Hepatocyte (in vitro differentiated cells): ENCODE results near the gene PMF1. TPM values are rescaled to one million over a fixed set of nuclear protein-coding genes. Genes with fewer than 3 reads are reported as not detected.
A peak's percentile ranks its signal among the peaks of the same experiment; 100 is the strongest.

ENCODE experiments used
- DNase-seq: peaks from one replicate; pipeline ENCODE4 v3.0.0-alpha.2; 2016; ENCODE audit warnings: low spot score
- H2AFZ ChIP-seq: fragments of 200-600 bp; sonication (generic); 2 replicates; pipeline ENCODE4 v1.6.0; 2016; ENCODE audit warnings: antibody characterized with exemption, mild to moderate bottlenecking
- H3K27ac ChIP-seq: fragments of 200-600 bp; sonication (generic); 2 replicates; pipeline ENCODE4 v1.5.1; 2016; ENCODE audit warnings: mild to moderate bottlenecking
- H3K27me3 ChIP-seq: fragments of 200-600 bp; sonication (generic); 2 replicates; pipeline ENCODE4 v1.6.1; 2016
- H3K36me3 ChIP-seq: fragments of 200-600 bp; sonication (generic); replicated peaks from 2 replicates; pipeline ENCODE4 v1.5.1; 2016; ENCODE audit warnings: low read depth; ENCODE audit not compliant: insufficient read depth
- H3K4me1 ChIP-seq: fragments of 200-600 bp; sonication (generic); 2 replicates; pipeline ENCODE4 v1.5.1; 2016; ENCODE audit warnings: mild to moderate bottlenecking, moderate library complexity; ENCODE audit not compliant: insufficient read depth
- H3K4me2 ChIP-seq: fragments of 200-600 bp; sonication (generic); 2 replicates; pipeline ENCODE4 v1.6.0; 2016
- H3K4me3 ChIP-seq: fragments of 200-600 bp; sonication (generic); 2 replicates; pipeline ENCODE4 v1.5.1; 2016; ENCODE audit warnings: mild to moderate bottlenecking
- H3K79me2 ChIP-seq: fragments of 200-600 bp; sonication (generic); 2 replicates; pipeline ENCODE4 v1.6.0; 2017; ENCODE audit warnings: mild to moderate bottlenecking
- H3K9me2 ChIP-seq: fragments of 200-600 bp; sonication (generic); replicated peaks from 2 replicates; pipeline ENCODE4 v1.6.0; 2017; ENCODE audit warnings: mild to moderate bottlenecking; ENCODE audit not compliant: insufficient read depth
- H3K9me3 ChIP-seq: fragments of 200-600 bp; sonication (generic); 2 replicates; pipeline ENCODE4 v1.5.1; 2016; ENCODE audit warnings: low read depth, mild to moderate bottlenecking
- H4K20me1 ChIP-seq: fragments of 200-600 bp; sonication (generic); 2 replicates; pipeline ENCODE4 v1.6.0; 2016; ENCODE audit warnings: mild to moderate bottlenecking; ENCODE audit not compliant: insufficient read depth, poor library complexity, severe bottlenecking
- EZH2 ChIP-seq: fragments of 200-600 bp; sonication (generic); IDR thresholded peaks from 2 replicates; pipeline ENCODE4 v1.6.1; 2016; ENCODE audit warnings: antibody characterized with exemption, mild to moderate bottlenecking, borderline replicate concordance
- EZH2phosphoT487 ChIP-seq: fragments of 200-600 bp; sonication (generic); IDR thresholded peaks from one replicate; pipeline ENCODE4 v1.6.1; 2018; ENCODE audit warnings: antibody characterized with exemption, mild to moderate bottlenecking, low read depth, moderate library complexity; ENCODE audit not compliant: unreplicated experiment, severe bottlenecking
- WGBS: methylation state at CpG from one replicate; pipeline ENCODE4 v1.1.6; 2016; ENCODE audit warnings: low lambda C conversion rate; ENCODE audit errors: missing lambda C conversion rate; 5-methylcytosine and 5-hydroxymethylcytosine counted together
- polyA plus RNA-seq: library from polyadenylated mRNA; unstranded; fragments of >200 nt; fragmentation: Nextera tagmentation; extraction: Ambion mirVana; gene quantifications from 2 replicates; pipeline ENCODE4 v1.2.1, GENCODE V29; 2016
- total RNA-seq: library from RNA; depleted of rRNA; stranded (reverse); fragments of >200 nt; gene quantifications from 2 replicates; pipeline ENCODE4 v1.2.3, GENCODE V29; 2014
- TF ChIP-seq, protein P1 (sequence below): fragments of 200-600 bp; sonication (generic); IDR thresholded peaks from 2 replicates; pipeline ENCODE4 v1.5.1; 2016; ENCODE audit warnings: antibody characterized with exemption, mild to moderate bottlenecking; ENCODE audit not compliant: poor library complexity

PMF1 gene
- total and polyA plus RNA-seq, 2 experiments from 2014 or later = 60.7 to 77.1 TPM

DNA sequence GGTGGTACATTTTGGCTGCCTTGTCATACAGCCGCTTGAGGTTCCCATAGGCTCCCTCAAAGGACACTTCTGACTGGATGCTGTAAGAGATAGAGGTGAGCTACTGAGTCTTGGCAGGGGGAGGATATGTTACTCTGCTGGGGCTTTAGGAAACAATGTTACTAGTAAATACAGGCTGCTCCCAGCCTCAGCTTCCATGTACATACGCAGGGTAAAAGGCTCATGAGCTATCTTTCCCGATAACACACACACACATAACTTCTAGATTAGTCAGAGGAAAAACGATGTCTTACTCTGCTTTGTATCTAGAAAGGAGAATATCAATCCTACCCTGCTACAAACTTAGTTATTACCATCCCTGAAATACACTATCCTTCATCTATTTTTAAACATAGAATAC is 55.5 kb downstream of the PMF1 start:
- Histone ChIP-seq H3K27me3 (no peaks in the 10 kb centered on the region), H3K27ac (no peak overlapping the region), H3K4me3 (no peak overlapping the region), H3K9me3 (no peaks in the 10 kb centered on the region), H3K79me2 (no peaks in the 10 kb centered on the region), H4K20me1 (no peaks in the 10 kb centered on the region), H3K4me2 (no peak overlapping the region), H3K4me1 (no peaks in the 10 kb centered on the region), H3K36me3 (no peaks in the 10 kb centered on the region), H3K9me2 (no peaks in the 10 kb centered on the region), H2AFZ (no peak overlapping the region)
- TF ChIP-seq EZH2phosphoT487 (no peak), EZH2 (no peak)
- TF ChIP-seq, protein P1, sequence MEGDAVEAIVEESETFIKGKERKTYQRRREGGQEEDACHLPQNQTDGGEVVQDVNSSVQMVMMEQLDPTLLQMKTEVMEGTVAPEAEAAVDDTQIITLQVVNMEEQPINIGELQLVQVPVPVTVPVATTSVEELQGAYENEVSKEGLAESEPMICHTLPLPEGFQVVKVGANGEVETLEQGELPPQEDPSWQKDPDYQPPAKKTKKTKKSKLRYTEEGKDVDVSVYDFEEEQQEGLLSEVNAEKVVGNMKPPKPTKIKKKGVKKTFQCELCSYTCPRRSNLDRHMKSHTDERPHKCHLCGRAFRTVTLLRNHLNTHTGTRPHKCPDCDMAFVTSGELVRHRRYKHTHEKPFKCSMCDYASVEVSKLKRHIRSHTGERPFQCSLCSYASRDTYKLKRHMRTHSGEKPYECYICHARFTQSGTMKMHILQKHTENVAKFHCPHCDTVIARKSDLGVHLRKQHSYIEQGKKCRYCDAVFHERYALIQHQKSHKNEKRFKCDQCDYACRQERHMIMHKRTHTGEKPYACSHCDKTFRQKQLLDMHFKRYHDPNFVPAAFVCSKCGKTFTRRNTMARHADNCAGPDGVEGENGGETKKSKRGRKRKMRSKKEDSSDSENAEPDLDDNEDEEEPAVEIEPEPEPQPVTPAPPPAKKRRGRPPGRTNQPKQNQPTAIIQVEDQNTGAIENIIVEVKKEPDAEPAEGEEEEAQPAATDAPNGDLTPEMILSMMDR = no peak
- 86% methylated on average over 4 of the region's 4 CpGs for WGBS
- DNase-seq = no peak

DNA sequence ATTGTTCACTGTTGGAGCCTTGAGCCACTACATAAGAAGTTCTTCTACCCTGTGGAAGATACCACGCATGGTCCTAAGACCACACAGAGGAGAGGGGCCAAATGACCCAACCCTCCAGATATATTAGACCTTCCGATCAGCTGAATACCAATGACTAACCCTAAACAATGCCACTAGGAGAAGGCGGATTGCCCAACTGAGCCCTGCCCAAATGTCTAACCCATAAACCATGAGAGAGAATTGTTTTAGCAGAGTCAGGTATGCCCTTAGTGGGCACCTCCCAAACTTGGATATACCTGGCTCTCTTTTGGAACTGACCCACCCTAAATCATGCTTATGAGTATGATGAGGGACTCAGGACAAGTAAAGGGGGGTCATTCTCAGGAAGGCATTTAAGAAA is 57.5 kb downstream of the PMF1 start:
- no peak overlapping the region for H2AFZ ChIP-seq
- H3K4me3 ChIP-seq = no peak overlapping the region
- H3K9me2 ChIP-seq = no peaks in the 10 kb centered on the region
- no peaks in the 10 kb centered on the region for H3K36me3 ChIP-seq
- no peak for TF ChIP-seq EZH2
- WGBS = 98% methylated on average over 3 of the region's 3 CpGs
- H4K20me1 ChIP-seq = no peaks in the 10 kb centered on the region
- H3K27ac ChIP-seq = no peak overlapping the region
- no peak overlapping the region for H3K4me2 ChIP-seq
- DNase-seq = no peak
- no peaks in the 10 kb centered on the region for H3K9me3 ChIP-seq
- H3K27me3 ChIP-seq = no peaks in the 10 kb centered on the region
- no peaks in the 10 kb centered on the region for H3K4me1 ChIP-seq
- H3K79me2 ChIP-seq = peaks cover 2% of the 10 kb centered on the region

DNA sequence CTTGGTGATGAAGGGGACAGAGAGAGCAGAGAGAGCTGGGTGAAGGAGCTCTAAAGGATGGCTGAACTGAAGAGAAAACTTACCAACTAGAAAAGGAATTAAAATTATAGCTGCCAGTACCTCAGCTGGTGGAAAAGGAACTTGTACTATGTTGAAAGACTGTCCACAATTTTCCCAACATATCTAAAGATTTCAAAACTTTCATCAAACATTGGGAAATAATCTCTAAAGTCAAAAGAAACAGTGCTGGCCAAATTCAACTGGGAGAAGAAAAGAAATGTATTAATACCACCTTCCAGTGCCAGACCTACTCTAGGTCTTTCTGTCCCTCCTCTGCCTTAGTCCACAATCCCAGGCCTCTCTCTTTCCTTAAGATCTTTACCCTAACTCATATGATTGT is 63.7 kb downstream of the PMF1 start:
- DNase-seq = no peak
- Histone ChIP-seq H3K79me2 (peaks cover 35% of the 10 kb centered on the region), H4K20me1 (peaks cover 21% of the 10 kb centered on the region), H3K9me3 (no peaks in the 10 kb centered on the region), H3K27ac (no peak overlapping the region), H3K4me2 (no peak overlapping the region), H3K4me3 (no peak overlapping the region), H3K4me1 (peaks cover 8% of the 10 kb centered on the region), H3K27me3 (no peaks in the 10 kb centered on the region), H3K9me2 (no peaks in the 10 kb centered on the region), H2AFZ (no peak overlapping the region), H3K36me3 (peaks cover 7% of the 10 kb centered on the region)
- no peak for TF ChIP-seq EZH2phosphoT487

DNA sequence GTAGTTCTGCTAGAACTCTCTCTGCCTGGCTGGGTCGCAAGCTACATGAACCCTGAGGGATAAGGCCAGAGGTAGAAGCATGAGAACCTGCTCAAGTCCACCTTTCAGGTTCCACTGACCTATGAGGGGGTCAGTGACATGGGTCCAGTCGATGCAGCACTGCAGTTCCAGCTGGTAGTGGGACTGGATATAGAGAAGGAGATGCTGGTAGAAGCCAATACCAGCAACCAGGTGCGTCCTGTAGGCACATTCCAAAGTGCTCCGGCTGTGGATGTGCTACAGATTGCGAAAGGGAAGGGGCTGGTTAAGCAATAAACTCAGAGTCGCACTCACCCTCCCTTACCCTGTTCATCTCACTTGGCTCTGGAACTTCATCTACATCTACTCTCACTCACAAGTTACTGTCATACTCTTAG is 64.2 kb downstream of the PMF1 start:
- DNase-seq = peak; percentile 34
- no peaks in the 10 kb centered on the region for H3K9me3 ChIP-seq
- H3K27me3 ChIP-seq = no peaks in the 10 kb centered on the region
- 77% methylated on average over 6 of the region's 6 CpGs for WGBS
- no peak overlapping the region for H3K4me3 ChIP-seq
- no peak overlapping the region for H3K4me2 ChIP-seq
- no peak overlapping the region for H3K27ac ChIP-seq
- TF ChIP-seq EZH2 (no peak), EZH2phosphoT487 (no peak)
- TF ChIP-seq, protein P1 = no peak
- H3K4me1 ChIP-seq = peaks cover 9% of the 10 kb centered on the region
- H4K20me1 ChIP-seq = peaks cover 21% of the 10 kb centered on the region
- peaks cover 7% of the 10 kb centered on the region for H3K36me3 ChIP-seq
- no peak overlapping the region for H2AFZ ChIP-seq
- no peaks in the 10 kb centered on the region for H3K9me2 ChIP-seq
- peaks cover 40% of the 10 kb centered on the region for H3K79me2 ChIP-seq

DNA sequence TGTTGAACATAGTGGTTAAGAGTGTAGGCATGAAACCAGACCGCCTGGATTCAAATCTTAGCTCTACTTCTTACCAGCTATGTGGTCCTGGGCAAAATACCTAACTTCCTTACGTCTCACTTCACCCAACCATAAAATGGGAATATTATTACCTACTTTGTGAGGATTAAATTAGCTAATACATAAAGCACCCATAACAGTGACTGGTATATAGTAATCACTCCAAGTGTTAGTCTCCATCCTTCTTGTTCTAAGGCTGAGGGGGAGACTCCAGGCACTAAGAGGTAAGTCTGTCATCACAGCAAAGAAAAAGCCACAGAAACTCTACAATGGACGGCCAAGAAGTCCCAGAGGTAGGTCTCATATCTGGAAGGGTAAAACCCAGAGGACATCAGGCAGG is 67.0 kb downstream of the PMF1 start:
- 95% methylated on average over 3 of the region's 3 CpGs for WGBS
- no peaks in the 10 kb centered on the region for H3K9me2 ChIP-seq
- no peaks in the 10 kb centered on the region for H3K9me3 ChIP-seq
- H3K4me3 ChIP-seq = no peak overlapping the region
- H3K4me2 ChIP-seq = no peak overlapping the region
- peaks cover 17% of the 10 kb centered on the region for H3K4me1 ChIP-seq
- H3K27me3 ChIP-seq = no peaks in the 10 kb centered on the region
- TF ChIP-seq EZH2 (no peak), EZH2phosphoT487 (no peak)
- TF ChIP-seq, protein P1 = no peak
- DNase-seq = no peak
- peaks cover 49% of the 10 kb centered on the region for H3K79me2 ChIP-seq
- peaks cover 21% of the 10 kb centered on the region for H4K20me1 ChIP-seq
- no peak overlapping the region for H2AFZ ChIP-seq
- H3K36me3 ChIP-seq = peaks cover 7% of the 10 kb centered on the region
- H3K27ac ChIP-seq = no peak overlapping the region
